ENCODE measurements around the gene ZDHHC24. TPM values are rescaled to one million over a fixed set of nuclear protein-coding genes. Genes with fewer than 3 reads are reported as not detected.

Gene ZDHHC24
- total and polyA plus RNA-seq, 2 experiments from 2014 or later: 5.6 to 13.1 TPM

DNA sequence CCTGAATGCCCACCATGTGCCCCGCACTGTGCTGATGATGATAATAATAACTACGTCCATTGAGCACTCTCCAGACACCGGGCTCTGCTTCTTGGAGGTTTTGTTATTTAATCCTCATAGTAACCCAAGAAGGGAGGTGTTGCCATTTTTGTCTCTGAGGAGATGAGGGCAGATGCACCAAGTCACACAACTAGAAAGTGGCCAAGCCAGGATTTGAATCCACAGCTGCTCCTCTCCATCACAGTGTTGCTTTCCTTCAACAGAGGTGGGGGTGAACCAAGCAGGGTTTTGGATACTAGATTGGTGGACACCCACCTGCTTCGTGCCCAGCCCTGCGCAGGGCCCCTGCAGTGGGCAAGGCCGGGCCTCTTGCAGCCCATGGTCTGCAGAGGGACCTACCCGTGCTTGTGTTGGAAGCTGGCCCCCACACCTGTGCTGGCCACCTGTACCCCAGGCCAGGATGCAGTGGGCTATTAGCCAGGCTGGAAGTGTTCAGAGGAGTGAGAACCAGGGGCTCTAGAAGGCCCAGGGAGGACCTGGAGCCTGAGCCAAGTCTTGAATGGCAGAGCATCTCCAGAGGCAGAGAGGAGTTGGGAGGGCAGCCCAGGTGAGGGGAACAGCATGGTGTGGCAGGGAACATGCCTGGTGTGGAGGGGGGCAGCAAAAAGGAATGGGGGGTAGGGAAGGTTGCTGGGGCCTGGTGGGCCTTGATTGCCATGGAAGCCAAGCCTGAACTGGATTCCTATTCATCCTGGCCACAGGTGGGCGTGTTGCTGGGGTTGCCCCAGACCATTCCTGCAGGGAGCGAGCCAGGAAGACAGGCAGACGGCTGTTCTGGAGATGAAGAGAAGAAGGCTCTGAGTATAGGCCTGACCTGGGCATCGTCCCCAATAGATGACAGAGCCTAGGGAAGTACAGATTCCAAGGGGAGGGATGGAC, 68.3 kb downstream of the ZDHHC24 start:
- H3K4me3 ChIP-seq: no peak overlapping the region

More for the DNA sequence above, 68.3 kb downstream of the ZDHHC24 start:
- peaks cover 8% of the 10 kb centered on the region for H3K4me1 ChIP-seq (ENCODE audit: insufficient read depth)
- no peaks in the 10 kb centered on the region for H3K9me3 Mint-ChIP-seq
- H3K36me3 Mint-ChIP-seq (ENCODE audit: low read depth): peaks cover 5% of the 10 kb centered on the region; the same call in 2 of the 3 replicates
- peaks cover 9% of the 10 kb centered on the region; the same call in 1 of the 2 replicates for H3K79me2 ChIP-seq (replicated peaks; ENCODE audit: insufficient read depth)
- H3K27me3 ChIP-seq (ENCODE audit: insufficient read depth): no peaks in the 10 kb centered on the region
- ATAC-seq (no peak), DNase-seq (ENCODE audit: low spot score) (peak; percentile 38)
- H3K9me2 ChIP-seq (ENCODE audit: insufficient read depth): no peaks in the 10 kb centered on the region
- no peak overlapping the region; the same call in 1 of the 2 replicates for H3K27ac ChIP-seq (ENCODE audit: low read depth)
- H3K4me3 Mint-ChIP-seq: peak overlapping the region; percentile 41; the same call in 2 of the 3 replicates
- peaks cover 16% of the 10 kb centered on the region; the same call in 1 of the 2 replicates for H3F3A ChIP-seq (replicated peaks; ENCODE audit: low read depth)
- H3K27ac Mint-ChIP-seq: no peak overlapping the region; the same call in 1 of the 2 replicates
- H3K4me1 Mint-ChIP-seq: peaks cover 25% of the 10 kb centered on the region
- no peaks in the 10 kb centered on the region; the same call in none of the 2 replicates for H4K20me1 ChIP-seq (replicated peaks; ENCODE audit: insufficient read depth)
- H3K36me3 ChIP-seq (ENCODE audit: insufficient read depth): no peaks in the 10 kb centered on the region; the same call in 1 of the 2 replicates
- H2AFZ ChIP-seq: no peak overlapping the region
- TF ChIP-seq EZH2phosphoT487 (IDR thresholded peaks at IDR 0.05; ENCODE audit: unreplicated experiment) (no peak), JUNB (IDR thresholded peaks at IDR 0.05; ENCODE audit: unreplicated experiment) (no peak), ZNF331 (CRISPR knock-in tag; IDR thresholded peaks at IDR 0.05; ENCODE audit: low read depth) (no peak), CREB1 (CRISPR knock-in tag; IDR thresholded peaks at IDR 0.05; ENCODE audit: low read depth) (no peak), EZH2 (IDR thresholded peaks at IDR 0.05; ENCODE audit: low read depth, unreplicated experiment) (no peak), NANOG (IDR thresholded peaks at IDR 0.05; ENCODE audit: borderline replicate concordance) (no peak), POLR2AphosphoS5 (IDR thresholded peaks at IDR 0.05; ENCODE audit: low read depth) (peak; percentile 30), STAT1 (IDR thresholded peaks at IDR 0.05; ENCODE audit: unreplicated experiment) (no peak)
- TF ChIP-seq, protein P1, sequence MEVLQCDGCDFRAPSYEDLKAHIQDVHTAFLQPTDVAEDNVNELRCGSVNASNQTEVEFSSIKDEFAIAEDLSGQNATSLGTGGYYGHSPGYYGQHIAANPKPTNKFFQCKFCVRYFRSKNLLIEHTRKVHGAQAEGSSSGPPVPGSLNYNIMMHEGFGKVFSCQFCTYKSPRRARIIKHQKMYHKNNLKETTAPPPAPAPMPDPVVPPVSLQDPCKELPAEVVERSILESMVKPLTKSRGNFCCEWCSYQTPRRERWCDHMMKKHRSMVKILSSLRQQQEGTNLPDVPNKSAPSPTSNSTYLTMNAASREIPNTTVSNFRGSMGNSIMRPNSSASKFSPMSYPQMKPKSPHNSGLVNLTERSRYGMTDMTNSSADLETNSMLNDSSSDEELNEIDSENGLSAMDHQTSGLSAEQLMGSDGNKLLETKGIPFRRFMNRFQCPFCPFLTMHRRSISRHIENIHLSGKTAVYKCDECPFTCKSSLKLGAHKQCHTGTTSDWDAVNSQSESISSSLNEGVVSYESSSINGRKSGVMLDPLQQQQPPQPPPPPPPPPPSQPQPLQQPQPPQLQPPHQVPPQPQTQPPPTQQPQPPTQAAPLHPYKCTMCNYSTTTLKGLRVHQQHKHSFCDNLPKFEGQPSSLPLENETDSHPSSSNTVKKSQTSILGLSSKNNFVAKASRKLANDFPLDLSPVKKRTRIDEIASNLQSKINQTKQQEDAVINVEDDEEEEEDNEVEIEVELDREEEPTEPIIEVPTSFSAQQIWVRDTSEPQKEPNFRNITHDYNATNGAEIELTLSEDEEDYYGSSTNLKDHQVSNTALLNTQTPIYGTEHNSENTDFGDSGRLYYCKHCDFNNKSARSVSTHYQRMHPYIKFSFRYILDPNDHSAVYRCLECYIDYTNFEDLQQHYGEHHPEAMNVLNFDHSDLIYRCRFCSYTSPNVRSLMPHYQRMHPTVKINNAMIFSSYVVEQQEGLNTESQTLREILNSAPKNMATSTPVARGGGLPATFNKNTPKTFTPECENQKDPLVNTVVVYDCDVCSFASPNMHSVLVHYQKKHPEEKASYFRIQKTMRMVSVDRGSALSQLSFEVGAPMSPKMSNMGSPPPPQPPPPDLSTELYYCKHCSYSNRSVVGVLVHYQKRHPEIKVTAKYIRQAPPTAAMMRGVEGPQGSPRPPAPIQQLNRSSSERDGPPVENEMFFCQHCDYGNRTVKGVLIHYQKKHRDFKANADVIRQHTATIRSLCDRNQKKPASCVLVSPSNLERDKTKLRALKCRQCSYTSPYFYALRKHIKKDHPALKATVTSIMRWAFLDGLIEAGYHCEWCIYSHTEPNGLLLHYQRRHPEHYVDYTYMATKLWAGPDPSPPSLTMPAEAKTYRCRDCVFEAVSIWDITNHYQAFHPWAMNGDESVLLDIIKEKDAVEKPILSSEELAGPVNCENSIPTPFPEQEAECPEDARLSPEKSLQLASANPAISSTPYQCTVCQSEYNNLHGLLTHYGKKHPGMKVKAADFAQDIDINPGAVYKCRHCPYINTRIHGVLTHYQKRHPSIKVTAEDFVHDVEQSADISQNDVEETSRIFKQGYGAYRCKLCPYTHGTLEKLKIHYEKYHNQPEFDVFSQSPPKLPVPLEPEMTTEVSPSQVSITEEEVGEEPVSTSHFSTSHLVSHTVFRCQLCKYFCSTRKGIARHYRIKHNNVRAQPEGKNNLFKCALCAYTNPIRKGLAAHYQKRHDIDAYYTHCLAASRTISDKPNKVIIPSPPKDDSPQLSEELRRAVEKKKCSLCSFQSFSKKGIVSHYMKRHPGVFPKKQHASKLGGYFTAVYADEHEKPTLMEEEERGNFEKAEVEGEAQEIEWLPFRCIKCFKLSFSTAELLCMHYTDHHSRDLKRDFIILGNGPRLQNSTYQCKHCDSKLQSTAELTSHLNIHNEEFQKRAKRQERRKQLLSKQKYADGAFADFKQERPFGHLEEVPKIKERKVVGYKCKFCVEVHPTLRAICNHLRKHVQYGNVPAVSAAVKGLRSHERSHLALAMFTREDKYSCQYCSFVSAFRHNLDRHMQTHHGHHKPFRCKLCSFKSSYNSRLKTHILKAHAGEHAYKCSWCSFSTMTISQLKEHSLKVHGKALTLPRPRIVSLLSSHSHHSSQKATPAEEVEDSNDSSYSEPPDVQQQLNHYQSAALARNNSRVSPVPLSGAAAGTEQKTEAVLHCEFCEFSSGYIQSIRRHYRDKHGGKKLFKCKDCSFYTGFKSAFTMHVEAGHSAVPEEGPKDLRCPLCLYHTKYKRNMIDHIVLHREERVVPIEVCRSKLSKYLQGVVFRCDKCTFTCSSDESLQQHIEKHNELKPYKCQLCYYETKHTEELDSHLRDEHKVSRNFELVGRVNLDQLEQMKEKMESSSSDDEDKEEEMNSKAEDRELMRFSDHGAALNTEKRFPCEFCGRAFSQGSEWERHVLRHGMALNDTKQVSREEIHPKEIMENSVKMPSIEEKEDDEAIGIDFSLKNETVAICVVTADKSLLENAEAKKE (CRISPR knock-in tag; IDR thresholded peaks at IDR 0.05): no peak
- TF ChIP-seq, protein P2, sequence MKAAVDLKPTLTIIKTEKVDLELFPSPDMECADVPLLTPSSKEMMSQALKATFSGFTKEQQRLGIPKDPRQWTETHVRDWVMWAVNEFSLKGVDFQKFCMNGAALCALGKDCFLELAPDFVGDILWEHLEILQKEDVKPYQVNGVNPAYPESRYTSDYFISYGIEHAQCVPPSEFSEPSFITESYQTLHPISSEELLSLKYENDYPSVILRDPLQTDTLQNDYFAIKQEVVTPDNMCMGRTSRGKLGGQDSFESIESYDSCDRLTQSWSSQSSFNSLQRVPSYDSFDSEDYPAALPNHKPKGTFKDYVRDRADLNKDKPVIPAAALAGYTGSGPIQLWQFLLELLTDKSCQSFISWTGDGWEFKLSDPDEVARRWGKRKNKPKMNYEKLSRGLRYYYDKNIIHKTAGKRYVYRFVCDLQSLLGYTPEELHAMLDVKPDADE (IDR thresholded peaks at IDR 0.05): no peak
- TF ChIP-seq, protein P3, sequence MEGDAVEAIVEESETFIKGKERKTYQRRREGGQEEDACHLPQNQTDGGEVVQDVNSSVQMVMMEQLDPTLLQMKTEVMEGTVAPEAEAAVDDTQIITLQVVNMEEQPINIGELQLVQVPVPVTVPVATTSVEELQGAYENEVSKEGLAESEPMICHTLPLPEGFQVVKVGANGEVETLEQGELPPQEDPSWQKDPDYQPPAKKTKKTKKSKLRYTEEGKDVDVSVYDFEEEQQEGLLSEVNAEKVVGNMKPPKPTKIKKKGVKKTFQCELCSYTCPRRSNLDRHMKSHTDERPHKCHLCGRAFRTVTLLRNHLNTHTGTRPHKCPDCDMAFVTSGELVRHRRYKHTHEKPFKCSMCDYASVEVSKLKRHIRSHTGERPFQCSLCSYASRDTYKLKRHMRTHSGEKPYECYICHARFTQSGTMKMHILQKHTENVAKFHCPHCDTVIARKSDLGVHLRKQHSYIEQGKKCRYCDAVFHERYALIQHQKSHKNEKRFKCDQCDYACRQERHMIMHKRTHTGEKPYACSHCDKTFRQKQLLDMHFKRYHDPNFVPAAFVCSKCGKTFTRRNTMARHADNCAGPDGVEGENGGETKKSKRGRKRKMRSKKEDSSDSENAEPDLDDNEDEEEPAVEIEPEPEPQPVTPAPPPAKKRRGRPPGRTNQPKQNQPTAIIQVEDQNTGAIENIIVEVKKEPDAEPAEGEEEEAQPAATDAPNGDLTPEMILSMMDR (conservative IDR thresholded peaks at IDR 0.05; ENCODE audit: low read depth in 2 of 2): 0 out of 4 replicates have a peak, but pooled peaks of 1 of the 2 experiments have one; percentile 1
- TF ChIP-seq, protein P4, sequence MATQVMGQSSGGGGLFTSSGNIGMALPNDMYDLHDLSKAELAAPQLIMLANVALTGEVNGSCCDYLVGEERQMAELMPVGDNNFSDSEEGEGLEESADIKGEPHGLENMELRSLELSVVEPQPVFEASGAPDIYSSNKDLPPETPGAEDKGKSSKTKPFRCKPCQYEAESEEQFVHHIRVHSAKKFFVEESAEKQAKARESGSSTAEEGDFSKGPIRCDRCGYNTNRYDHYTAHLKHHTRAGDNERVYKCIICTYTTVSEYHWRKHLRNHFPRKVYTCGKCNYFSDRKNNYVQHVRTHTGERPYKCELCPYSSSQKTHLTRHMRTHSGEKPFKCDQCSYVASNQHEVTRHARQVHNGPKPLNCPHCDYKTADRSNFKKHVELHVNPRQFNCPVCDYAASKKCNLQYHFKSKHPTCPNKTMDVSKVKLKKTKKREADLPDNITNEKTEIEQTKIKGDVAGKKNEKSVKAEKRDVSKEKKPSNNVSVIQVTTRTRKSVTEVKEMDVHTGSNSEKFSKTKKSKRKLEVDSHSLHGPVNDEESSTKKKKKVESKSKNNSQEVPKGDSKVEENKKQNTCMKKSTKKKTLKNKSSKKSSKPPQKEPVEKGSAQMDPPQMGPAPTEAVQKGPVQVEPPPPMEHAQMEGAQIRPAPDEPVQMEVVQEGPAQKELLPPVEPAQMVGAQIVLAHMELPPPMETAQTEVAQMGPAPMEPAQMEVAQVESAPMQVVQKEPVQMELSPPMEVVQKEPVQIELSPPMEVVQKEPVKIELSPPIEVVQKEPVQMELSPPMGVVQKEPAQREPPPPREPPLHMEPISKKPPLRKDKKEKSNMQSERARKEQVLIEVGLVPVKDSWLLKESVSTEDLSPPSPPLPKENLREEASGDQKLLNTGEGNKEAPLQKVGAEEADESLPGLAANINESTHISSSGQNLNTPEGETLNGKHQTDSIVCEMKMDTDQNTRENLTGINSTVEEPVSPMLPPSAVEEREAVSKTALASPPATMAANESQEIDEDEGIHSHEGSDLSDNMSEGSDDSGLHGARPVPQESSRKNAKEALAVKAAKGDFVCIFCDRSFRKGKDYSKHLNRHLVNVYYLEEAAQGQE (IDR thresholded peaks at IDR 0.05; ENCODE audit: unreplicated experiment): no peak
- no peak overlapping the region for H3K4me2 ChIP-seq
- peaks cover 15% of the 10 kb centered on the region for H3K27me3 Mint-ChIP-seq (ENCODE audit: insufficient read depth, low read depth, poor library complexity)
